Gastroesophageal sphincter (tissue), 3 donors: ENCODE measurements around the gene DALRD3.

Source experiments
- POLR2AphosphoS5 ChIP-seq: sonication (generic); formaldehyde crosslinking; IDR thresholded peaks from one replicate; pipeline ENCODE4 v1.6.1; 2017; ENCODE audit warnings: antibody characterized with exemption
- TF ChIP-seq, protein P1 (sequence below), 4 experiments: fragments of 200-600 bp in 2 of 4; fragments of 450-650 bp in 2 of 4; sonication (generic) in 1 of 4; IDR thresholded peaks; one replicate each; pipeline ENCODE4 v1.5.1; 2017 to 2019; ENCODE audit warnings: antibody characterized with exemption in 4 of 4, mild to moderate bottlenecking in 2 of 4, moderate library complexity in 2 of 4

DNA sequence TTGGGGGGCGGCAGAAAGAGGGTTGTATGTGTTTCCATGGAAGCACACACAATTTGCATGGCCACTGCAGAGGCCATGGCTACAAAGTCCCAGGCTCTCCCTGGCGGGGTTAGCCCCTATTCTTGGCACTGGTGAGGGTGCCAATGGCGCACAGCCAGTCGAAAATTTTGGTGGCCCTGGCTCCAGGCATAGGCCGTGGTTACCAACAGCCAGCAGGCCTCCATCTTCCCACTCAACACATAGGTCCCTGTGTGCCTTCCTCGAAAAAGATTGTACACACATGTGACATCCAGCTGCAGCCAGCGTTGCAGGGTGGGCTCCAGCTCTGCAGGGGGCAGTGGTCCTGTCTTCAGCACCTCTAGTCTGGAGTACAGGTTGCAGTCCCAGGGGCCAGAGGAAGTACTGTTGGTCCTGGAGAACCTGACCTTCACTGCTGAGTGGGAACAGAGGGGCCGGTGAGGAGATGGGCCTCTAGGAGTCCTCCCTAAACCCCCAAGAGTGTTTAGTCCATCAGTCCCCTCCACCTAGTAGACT lies 21.2 kb downstream of the DALRD3 start:
- TF ChIP-seq, protein P1, sequence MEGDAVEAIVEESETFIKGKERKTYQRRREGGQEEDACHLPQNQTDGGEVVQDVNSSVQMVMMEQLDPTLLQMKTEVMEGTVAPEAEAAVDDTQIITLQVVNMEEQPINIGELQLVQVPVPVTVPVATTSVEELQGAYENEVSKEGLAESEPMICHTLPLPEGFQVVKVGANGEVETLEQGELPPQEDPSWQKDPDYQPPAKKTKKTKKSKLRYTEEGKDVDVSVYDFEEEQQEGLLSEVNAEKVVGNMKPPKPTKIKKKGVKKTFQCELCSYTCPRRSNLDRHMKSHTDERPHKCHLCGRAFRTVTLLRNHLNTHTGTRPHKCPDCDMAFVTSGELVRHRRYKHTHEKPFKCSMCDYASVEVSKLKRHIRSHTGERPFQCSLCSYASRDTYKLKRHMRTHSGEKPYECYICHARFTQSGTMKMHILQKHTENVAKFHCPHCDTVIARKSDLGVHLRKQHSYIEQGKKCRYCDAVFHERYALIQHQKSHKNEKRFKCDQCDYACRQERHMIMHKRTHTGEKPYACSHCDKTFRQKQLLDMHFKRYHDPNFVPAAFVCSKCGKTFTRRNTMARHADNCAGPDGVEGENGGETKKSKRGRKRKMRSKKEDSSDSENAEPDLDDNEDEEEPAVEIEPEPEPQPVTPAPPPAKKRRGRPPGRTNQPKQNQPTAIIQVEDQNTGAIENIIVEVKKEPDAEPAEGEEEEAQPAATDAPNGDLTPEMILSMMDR (IDR thresholded peaks at IDR 0.05), result no peak
- TF ChIP-seq POLR2AphosphoS5, result no peak
